GM21737 (cell line): ENCODE results near the gene POLR1G.

Experiments
- ATAC-seq: cut with Tn5 transposase; IDR thresholded peaks from one replicate; pipeline ENCODE4 v1.9.1; 2021; ENCODE audit warnings: mild to moderate bottlenecking, moderate library complexity; ENCODE audit not compliant: unreplicated experiment

The POLR1G gene

DNA sequence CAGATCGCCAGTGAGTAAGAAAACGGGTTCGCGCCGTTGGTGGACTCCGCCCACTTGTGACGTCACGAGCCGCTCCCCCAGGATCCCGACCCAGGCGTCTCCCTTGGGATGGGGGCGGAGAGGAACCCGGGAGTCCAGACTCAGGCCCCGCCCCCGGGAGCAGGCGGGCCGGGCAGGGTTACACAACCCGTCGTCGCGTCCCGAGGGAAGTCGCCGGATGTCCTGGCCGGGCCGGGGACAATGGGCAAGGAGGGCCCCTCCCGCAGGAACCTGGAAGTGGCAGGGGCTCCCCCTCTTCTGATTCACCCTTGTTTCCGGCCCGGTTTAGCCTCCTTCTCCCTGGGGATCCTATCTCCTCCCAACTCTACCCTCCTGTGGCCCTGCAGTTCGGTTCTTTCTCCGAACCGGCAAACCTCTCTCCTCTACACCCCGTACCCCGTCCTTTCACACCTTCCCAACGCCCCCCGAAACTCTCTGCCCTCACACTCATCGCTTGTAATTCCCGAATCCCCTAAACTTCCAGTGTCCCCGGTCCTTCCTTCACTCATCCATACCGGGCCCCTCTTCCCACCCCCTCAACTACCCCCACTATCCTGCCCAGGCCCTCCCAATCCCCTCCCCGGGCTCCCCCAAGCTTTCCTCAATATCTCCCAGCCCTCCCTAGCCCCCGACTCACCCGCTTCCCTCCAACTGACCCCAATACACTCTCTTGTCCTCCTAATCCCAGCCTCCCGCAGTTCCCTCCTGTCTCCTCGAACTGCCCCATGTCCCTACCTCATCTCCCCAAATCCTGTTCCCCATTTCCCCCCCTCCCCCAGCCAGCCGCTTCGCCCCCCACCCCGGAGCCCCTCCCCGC is 37.2 kb downstream of the POLR1G start:
- no peak for ATAC-seq

DNA sequence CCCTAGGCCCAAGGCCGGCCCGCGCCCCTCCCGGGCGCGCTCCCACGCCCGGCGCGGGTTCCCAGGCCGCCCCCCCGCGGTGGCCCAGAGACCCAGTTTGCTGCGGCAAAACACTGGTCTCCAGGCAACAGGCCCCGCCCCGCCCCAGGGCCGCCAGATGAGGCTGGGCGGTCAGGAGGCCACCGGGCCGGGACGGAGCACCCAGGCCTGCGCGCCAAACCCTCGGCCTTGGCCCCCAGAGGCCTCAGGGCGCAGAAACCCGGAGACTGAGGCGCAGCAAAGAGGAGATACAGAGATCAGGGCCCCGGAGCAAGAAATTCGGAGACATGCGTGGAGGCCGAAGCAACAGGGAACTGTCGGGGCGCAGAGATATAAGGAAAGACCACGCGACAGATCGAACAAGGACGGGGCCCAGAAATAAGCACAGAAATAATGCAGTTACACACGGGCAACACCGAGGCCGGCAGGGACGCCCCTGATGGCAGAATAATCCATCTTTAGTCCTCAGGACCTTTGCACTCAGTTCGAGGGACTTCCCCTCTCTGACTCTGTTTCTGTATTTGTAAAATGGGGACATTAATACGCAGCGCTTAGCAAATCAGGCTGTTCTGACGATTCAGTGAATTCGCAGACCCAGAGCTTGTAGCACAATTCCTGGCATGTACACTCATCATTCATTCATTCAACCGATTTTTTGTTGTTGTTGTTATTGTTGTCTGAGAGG is 38.0 kb downstream of the POLR1G start:
- ATAC-seq: peak; percentile 39

DNA sequence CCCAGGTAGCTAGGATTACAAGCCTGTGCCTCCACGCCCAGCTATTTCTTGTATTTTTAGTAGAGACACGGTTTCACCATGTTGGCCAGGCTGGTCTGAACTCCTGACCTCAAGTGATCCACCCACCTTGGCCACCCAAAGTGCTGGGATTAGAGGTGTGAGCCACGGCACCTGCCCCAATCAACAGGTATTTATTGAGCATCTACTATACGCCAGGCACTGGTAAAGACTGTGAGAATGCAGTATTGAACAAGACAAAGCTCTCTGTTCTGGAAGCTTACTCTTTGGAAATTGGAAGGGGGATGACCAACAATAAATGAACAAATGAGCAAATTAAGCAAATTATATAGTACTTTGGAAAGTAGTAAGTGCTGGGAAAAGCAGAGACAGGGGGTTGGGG is 38.7 kb downstream of the POLR1G start:
- ATAC-seq: no peak

DNA sequence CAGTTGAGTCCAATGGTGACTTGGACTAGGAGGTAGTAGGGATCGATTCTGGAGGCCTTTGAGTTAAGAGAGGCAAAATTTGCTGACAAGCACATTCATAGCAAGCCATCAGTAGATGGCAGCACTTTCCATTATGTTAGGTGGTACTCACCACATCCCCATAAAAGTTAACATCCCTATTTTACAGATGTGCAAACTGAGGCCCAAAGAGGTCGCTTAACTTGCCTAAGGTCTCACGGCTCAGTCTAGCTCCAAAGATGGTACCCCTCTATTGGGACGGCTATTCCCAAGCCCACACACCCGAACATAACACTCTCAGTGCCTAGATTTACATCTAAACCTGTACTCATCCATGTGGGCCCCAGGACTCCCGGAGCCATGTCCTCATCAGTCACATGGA is 39.9 kb downstream of the POLR1G start:
- no peak for ATAC-seq

DNA sequence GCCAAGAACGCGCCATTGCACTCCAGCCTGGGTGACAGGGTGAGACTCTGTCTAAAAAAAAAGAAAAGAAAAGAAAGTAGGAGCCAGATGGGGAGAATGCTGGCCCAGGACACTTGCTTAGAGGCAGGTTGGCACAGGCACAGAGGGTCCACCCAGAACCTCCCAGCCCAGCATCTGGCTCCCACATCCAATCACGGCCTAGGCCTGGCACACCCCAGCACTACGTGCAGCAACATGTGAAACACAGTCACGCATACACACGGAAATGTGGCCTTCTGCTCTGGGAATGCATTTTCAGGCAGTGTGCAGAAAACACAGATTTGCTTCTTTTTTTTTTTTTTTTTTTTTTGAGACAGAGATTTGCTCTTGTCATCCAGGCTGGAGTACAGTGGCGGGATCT is 40.5 kb downstream of the POLR1G start:
- ATAC-seq: no peak

DNA sequence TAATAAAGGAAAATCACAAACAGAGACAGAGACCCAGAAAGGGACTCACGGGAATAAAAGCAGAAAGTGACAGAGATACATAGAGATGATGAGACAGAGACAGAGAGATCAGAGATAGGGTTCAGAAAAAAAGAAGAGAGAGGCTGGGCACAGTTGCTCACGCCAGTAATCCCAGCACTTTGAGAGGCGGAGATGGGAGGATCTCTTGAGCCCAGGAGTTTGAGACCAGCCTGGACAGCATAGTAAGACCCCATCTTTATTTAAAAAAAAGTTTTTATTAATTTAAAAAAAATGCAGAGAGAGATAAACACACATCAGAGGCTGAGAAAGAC is 41.9 kb downstream of the POLR1G start:
- no peak for ATAC-seq

DNA sequence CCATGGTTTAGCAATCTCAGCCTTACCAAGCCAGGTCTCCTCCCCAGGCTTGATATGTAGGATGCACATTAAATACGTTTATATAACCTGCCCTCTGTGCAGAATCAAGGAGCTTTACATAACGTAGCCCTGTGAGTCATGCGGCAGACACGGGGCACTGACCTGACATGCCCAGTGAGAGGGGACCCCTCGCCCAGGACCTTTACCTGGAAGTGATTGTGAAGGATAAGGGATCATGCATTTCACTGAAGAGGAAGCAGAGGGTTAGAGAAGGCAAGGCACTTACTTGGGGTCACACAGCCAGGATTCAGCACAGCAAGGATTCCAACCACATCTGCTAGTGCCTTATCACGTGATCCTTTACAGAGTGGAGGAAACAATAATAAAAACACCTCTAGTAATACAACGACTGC is 42.4 kb downstream of the POLR1G start:
- ATAC-seq: no peak

DNA sequence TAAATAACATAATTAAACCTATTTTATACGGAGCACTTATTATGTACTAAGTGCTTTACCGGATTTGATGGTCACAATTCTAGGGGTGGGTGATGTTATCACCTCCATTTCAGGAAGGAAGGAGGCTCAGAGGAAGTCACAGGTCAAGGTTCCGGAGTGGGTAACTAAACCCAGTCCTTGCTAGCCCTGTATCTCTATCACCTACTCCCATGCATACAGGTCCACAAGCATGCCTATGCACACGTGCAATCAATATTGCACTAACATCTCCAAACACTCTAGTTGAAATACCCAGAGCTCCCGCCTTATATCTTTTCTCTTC is 43.5 kb downstream of the POLR1G start:
- no peak for ATAC-seq

DNA sequence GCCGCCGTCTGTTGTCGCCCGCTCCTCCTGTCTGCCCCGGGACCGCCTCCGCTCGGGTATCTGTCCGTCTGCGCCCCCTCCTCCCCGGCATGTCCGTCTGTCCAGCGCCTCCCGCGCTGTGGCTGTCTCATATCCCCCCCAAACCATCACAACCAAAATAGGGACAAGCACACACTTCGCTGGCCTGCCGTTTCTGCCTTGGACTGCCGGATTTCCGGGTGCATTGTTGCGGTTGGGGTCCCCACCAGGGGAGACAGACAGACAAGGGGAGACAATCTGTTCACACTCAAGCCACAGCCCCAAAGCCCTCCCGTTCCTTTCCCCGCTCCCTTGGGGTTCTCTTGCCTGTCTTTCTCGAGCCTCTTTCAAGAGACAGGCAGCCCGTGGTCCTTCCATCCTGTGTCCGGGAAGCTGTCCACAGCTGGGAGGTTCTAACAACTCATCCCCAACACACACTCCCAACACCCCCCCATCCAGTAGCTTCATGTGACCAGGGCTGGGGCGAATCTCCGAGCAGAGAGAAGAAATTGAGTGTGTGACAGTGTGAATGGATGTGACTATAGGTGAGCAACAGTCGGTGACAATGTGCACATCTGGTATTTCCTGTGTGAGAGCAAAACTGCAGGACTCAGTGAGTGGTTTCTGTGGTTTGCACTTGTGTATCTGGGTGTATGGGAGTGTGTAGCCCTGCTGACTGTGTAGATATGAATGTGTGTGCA is 44.8 kb downstream of the POLR1G start:
- peak; percentile 14 for ATAC-seq

DNA sequence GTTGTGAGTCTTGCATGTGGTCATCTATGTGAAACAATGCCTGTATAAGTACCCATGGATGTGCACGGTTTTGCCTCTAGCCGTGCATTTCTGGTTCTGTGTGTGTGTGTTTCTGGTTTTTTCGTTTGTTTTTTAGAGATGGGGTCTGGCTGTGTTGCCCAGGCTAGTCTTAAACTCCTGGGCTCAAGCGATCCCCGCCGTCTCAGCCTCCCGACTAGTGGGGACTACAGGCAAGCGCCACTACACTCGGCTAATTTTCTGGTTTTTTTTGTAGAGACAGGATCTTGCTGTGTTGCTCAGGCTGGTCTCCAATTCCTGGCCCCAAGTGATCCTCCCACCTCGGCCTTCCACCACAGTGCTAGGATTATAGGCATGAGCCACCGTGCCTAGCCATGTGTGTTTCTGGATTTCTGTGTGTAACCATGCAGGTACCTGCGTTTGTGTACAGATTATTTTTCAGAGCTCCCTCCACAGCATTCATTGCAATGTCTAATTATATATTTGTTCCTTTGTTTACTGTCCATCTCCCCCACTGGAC is 45.5 kb downstream of the POLR1G start:
- ATAC-seq: no peak

DNA sequence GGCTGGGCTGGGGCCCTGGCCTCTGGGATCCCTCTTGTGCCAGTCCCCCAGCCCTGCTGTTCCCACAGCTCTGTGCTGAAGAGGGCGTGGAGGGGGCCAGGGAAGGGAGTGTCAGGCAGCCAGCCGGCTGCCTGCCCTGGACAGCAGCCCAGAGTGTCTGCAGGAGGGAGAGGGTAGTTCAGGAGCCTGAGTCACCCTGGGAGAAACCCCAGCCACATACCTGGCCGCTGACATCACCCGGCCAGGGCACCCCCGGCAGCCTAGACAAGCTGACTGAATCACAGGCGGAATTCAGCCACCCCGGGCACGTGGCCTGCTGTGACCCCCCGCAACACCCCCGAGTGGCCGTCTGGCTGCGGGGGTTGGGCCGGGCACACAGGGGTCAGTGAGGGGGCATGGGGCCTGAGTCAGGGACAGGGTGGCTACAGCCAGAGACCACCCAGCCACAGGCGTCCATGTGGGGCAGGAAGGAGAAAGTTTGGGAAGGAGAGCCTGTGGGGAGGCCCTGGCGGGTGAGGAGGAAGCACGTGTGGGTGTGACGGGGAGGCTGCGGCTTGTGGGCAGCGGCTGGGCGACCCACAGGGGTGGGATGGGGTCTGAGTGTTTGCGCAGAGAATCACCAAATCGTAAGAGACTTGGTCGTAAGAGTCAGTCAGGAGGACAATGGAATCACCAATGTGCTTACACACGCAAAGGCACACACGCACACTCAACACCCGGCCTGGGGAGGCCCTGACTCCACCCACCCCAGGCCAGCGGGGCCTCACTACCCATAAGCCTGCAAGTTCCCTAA is 49.5 kb downstream of the POLR1G start:
- ATAC-seq: peak; percentile 41

DNA sequence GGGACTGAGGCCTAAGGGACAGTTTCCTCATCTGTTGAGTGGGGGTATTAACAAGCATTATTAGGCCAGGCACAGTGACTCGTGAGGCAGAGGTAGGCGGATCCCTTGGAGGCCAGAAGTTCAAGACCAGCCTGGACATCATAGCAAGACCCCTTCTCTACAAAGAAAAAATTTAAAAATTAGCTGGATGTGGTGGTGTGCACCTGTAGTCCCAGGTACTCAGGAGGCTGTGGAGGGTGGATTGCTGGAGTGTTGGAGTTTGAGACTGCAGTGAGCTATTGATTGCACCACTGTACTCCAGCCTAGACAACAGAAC is 50.0 kb downstream of the POLR1G start:
- no peak for ATAC-seq

DNA sequence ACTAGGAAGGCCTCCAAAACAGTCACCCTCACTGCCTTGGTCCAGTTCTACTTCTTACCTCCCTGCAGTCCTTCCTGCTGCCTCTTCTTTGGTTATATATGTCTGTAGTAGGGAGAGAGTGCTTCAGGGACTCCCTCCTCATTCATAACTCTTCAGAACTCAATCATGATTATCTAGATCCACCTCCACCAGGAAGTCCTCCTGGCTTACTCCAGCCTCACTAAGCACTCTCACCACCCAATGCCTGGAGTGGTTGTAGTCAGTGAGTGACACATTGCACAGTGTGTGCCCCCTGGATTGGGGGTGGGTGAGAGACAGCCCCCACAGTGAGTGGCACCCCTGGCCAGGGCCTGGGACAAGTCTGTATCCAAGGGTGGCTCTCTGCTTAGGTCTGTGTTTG is 51.3 kb downstream of the POLR1G start:
- no peak for ATAC-seq
